ENCODE results near the gene HEXD. TPM values are rescaled to one million over a fixed set of nuclear protein-coding genes. Genes with fewer than 3 reads are reported as not detected.

Gene HEXD
- total and polyA plus RNA-seq, 2 of the 8 experiments (the other 6 are each of a cell fraction or from before 2014, with no cell fraction given) = 20.6 to 21.8 TPM

GRCh38 chr17:82386255-82386831, 31.8 kb upstream of the HEXD start:
- H3K27me3 ChIP-seq (replicated peaks in 1 of 4; ENCODE audit: control insufficient read depth in 3 of 4, extremely low read depth in 1 of 4, insufficient read depth in 3 of 4, low read length in 3 of 4) = no peaks in the 10 kb centered on the region
- no peak overlapping the region for H2AFZ ChIP-seq (ENCODE audit: low read length)
- no peaks in the 10 kb centered on the region for H3K79me2 ChIP-seq (ENCODE audit: control insufficient read depth in 1 of 2, insufficient read depth in 2 of 2, low read length in 2 of 2)
- H3K9ac ChIP-seq (replicated peaks in 1 of 4; ENCODE audit: extremely low read depth in 1 of 4, low read depth in 3 of 4, low read length in 3 of 4) = no peak overlapping the region
- DNase-seq (ENCODE audit: low read depth in 1 of 2, low spot score in 2 of 2) = no peak
- no peak overlapping the region for H2AK5ac ChIP-seq (ENCODE audit: low read depth, low read length)
- no peak for TF ChIP-seq SIN3A (conservative IDR thresholded peaks at IDR 0.05 in 1 of 2, IDR thresholded peaks at IDR 0.05 in 1 of 2; ENCODE audit: low read depth in 1 of 2, low read length in 2 of 2)
- TF ChIP-seq CTBP2 (IDR thresholded peaks at IDR 0.05; ENCODE audit: borderline replicate concordance, insufficient read depth, insufficient read length, low read length) = no peak
- TF ChIP-seq TEAD4 (IDR thresholded peaks at IDR 0.05; ENCODE audit: low read depth, low read length) = no peak
- TF ChIP-seq TBP (IDR thresholded peaks at IDR 0.05; ENCODE audit: low read depth, low read length) = no peak
- TF ChIP-seq RBBP5 (IDR thresholded peaks at IDR 0.05; ENCODE audit: borderline replicate concordance, low read depth, low read length) = no peak
- TF ChIP-seq RXRA (IDR thresholded peaks at IDR 0.05; ENCODE audit: insufficient read depth, low read depth, low read length) = no peak
- no peak for TF ChIP-seq CEBPB (IDR thresholded peaks at IDR 0.05; ENCODE audit: low read depth, low read length)
- no peak for TF ChIP-seq MAFK (IDR thresholded peaks at IDR 0.05; ENCODE audit: low read depth, low read length)
- 83% methylated on average over 8 of the region's 17 CpGs; no CpG with 5 or more reads in 1 of the 2 experiments for WGBS, 2 experiments (ENCODE audit: extremely low coverage in 1 of 2, insufficient coverage in 1 of 2, insufficient read length in 1 of 2, insufficient replicate concordance in 2 of 2, low coverage in 1 of 2, low lambda C conversion rate in 2 of 2, missing lambda C conversion rate in 1 of 2)
- peaks cover 0 to 9% (median 5%) of the 10 kb centered on the region in 4 experiments; a peak in 5 of 7 replicates for H3K4me1 ChIP-seq (replicated peaks in 1 of 4; ENCODE audit: control insufficient read depth in 3 of 4, insufficient read depth in 4 of 4, low read length in 3 of 4)
- no peak for FAIRE-seq
- no peaks in the 10 kb centered on the region for H3K23me2 ChIP-seq (ENCODE audit: low read depth, low read length)
- H4K8ac ChIP-seq (ENCODE audit: extremely low read depth, insufficient read depth, low read length) = no peak overlapping the region
- H3K4me3 ChIP-seq (ENCODE audit: extremely low read depth in 1 of 4, insufficient read depth in 2 of 4, low read depth in 3 of 4, low read length in 4 of 4) = no peak overlapping the region
- H3K79me1 ChIP-seq (ENCODE audit: low read depth, low read length) = no peaks in the 10 kb centered on the region
- H3K9me3 ChIP-seq (ENCODE audit: insufficient read depth in 2 of 2, low read depth in 1 of 2, low read length in 1 of 2) = no peaks in the 10 kb centered on the region
- no peak overlapping the region for H2BK20ac ChIP-seq (ENCODE audit: low read length)
- no peak overlapping the region for H3K4me2 ChIP-seq (ENCODE audit: insufficient read depth in 1 of 2, low read depth in 2 of 2, low read length in 2 of 2)
- CTCF ChIA-PET (ENCODE audit: partially characterized antibody) = no interaction called here
- H4K20me1 ChIP-seq (replicated peaks in 1 of 2; ENCODE audit: control insufficient read depth in 1 of 2, insufficient read depth in 2 of 2, low read length in 2 of 2) = peaks cover 0 to 3% of the 10 kb centered on the region in 2 experiments
- no peak overlapping the region for H2BK12ac ChIP-seq (ENCODE audit: low read depth, low read length)
- no peak overlapping the region for H3K14ac ChIP-seq (ENCODE audit: insufficient read length)
- H2BK15ac ChIP-seq (ENCODE audit: low read length) = no peak overlapping the region
- H2BK120ac ChIP-seq (replicated peaks; ENCODE audit: low read depth, low read length) = no peak overlapping the region
- H4K5ac ChIP-seq (ENCODE audit: insufficient read length, low read depth, low read length) = no peak overlapping the region
- no peak overlapping the region for H2BK5ac ChIP-seq (ENCODE audit: low read depth, low read length)
- H3K18ac ChIP-seq (ENCODE audit: extremely low read depth, low read length) = no peak overlapping the region
- POLR2A ChIA-PET (ENCODE audit: partially characterized antibody) = interaction anchor here (1.0 kb wide), 1 partner anchor 17 kb away, joined by 3 read pairs; no protein-coding TSS in a partner anchor
- H4K91ac ChIP-seq (replicated peaks; ENCODE audit: insufficient read length, low read length) = no peak overlapping the region
- H3K36me3 ChIP-seq (ENCODE audit: control insufficient read depth in 2 of 4, insufficient read depth in 4 of 4, low read length in 3 of 4) = no peaks in the 10 kb centered on the region
- H3K56ac ChIP-seq (replicated peaks; ENCODE audit: insufficient read length, low read depth, low read length) = no peak overlapping the region
- no peak overlapping the region for H3K27ac ChIP-seq (ENCODE audit: low read depth, low read length)
- no peak overlapping the region for H3K23ac ChIP-seq (ENCODE audit: insufficient read length)
- no peak overlapping the region for H3K4ac ChIP-seq (replicated peaks; ENCODE audit: insufficient read length, low read depth, low read length)
